Measurements from ENCODE around the gene SND1. TPM values are rescaled to one million over a fixed set of nuclear protein-coding genes. Genes with fewer than 3 reads are reported as not detected.

SND1 gene
- total RNA-seq, 1 experiment from 2014 or later: 274 TPM

GRCh38 chr7:127798023-127798422 lies 146.0 kb downstream of the SND1 start:
- no peak overlapping the region for H3K27ac Mint-ChIP-seq (ENCODE audit: unreplicated experiment)
- no peaks in the 10 kb centered on the region for H3K4me1 Mint-ChIP-seq (ENCODE audit: low read depth, unreplicated experiment)
- no peaks in the 10 kb centered on the region; the same call in 1 of the 2 replicates for H3K36me3 ChIP-seq (ENCODE audit: control insufficient read depth, insufficient read depth, low read length)
- no peak overlapping the region for H3K4me3 Mint-ChIP-seq (ENCODE audit: unreplicated experiment)
- ChIA-PET CTCF (no interaction called here), POLR2A (no interaction called here)
- DNase-seq: no peak
- TF ChIP-seq CTCF (IDR thresholded peaks at IDR 0.05; ENCODE audit: insufficient read depth in 1 of 2, low read depth in 1 of 2, low read length in 1 of 2, severe bottlenecking in 1 of 2, unreplicated experiment in 1 of 2): no peak
- H3K9me3 Mint-ChIP-seq (ENCODE audit: unreplicated experiment): no peaks in the 10 kb centered on the region
- no peaks in the 10 kb centered on the region for H3K27me3 ChIP-seq (replicated peaks; ENCODE audit: control insufficient read depth, insufficient read depth, low read length)
- no peaks in the 10 kb centered on the region for H3K9me3 ChIP-seq
- peaks cover 7% of the 10 kb centered on the region; the same call in 1 of the 2 replicates for H3K4me1 ChIP-seq
- intact Hi-C loops (cut with micrococcal nuclease; ENCODE audit: unreplicated experiment): no loop called here
- BruUV-seq (replicated peaks): no TSS peak
- peaks cover 27% of the 10 kb centered on the region for H3K36me3 Mint-ChIP-seq (ENCODE audit: insufficient read depth, unreplicated experiment)
- H3K27me3 Mint-ChIP-seq (ENCODE audit: insufficient read depth, unreplicated experiment): no peaks in the 10 kb centered on the region
- no peak overlapping the region for H3K4me3 ChIP-seq (ENCODE audit: low read depth, low read length)

GRCh38 chr7:127798769-127799372 lies 146.9 kb downstream of the SND1 start:
- BruUV-seq (replicated peaks): no TSS peak
- no peaks in the 10 kb centered on the region for H3K27me3 ChIP-seq (replicated peaks; ENCODE audit: control insufficient read depth, insufficient read depth, low read length)
- POLR2A ChIA-PET: no interaction called here
- TF ChIP-seq CTCF (IDR thresholded peaks at IDR 0.05; ENCODE audit: insufficient read depth in 1 of 2, low read depth in 1 of 2, low read length in 1 of 2, severe bottlenecking in 1 of 2, unreplicated experiment in 1 of 2): no peak
- Mint-ChIP-seq H3K4me3 (ENCODE audit: unreplicated experiment) (no peak overlapping the region), H3K36me3 (ENCODE audit: insufficient read depth, unreplicated experiment) (peaks cover 26% of the 10 kb centered on the region), H3K27me3 (ENCODE audit: insufficient read depth, unreplicated experiment) (no peaks in the 10 kb centered on the region), H3K9me3 (ENCODE audit: unreplicated experiment) (no peaks in the 10 kb centered on the region), H3K4me1 (ENCODE audit: low read depth, unreplicated experiment) (no peaks in the 10 kb centered on the region), H3K27ac (ENCODE audit: unreplicated experiment) (no peak overlapping the region)
- H3K4me1 ChIP-seq: peaks cover 7% of the 10 kb centered on the region; the same call in 1 of the 2 replicates
- H3K36me3 ChIP-seq (ENCODE audit: control insufficient read depth, insufficient read depth, low read length): no peaks in the 10 kb centered on the region; the same call in 1 of the 2 replicates
- no peak overlapping the region for H3K4me3 ChIP-seq (ENCODE audit: low read depth, low read length)
- no peak for DNase-seq
- CTCF ChIA-PET: interaction anchor here (0.6 kb wide), 1 partner anchor 54 kb away, joined by 3 read pairs; no protein-coding TSS in a partner anchor
- H3K9me3 ChIP-seq: no peaks in the 10 kb centered on the region
- intact Hi-C loops (cut with micrococcal nuclease; ENCODE audit: unreplicated experiment): no loop called here

- H3K27me3 ChIP-seq (replicated peaks; ENCODE audit: control insufficient read depth, insufficient read depth, low read length): no peaks in the 10 kb centered on the region
- H3K36me3 Mint-ChIP-seq (ENCODE audit: insufficient read depth, unreplicated experiment): peaks cover 21% of the 10 kb centered on the region
- intact Hi-C loops (cut with micrococcal nuclease; ENCODE audit: unreplicated experiment): no loop called here
- H3K9me3 Mint-ChIP-seq (ENCODE audit: unreplicated experiment): no peaks in the 10 kb centered on the region
- no peaks in the 10 kb centered on the region for H3K4me1 Mint-ChIP-seq (ENCODE audit: low read depth, unreplicated experiment)
- H3K4me1 ChIP-seq: peaks cover 7% of the 10 kb centered on the region; the same call in 1 of the 2 replicates
- no peaks in the 10 kb centered on the region for H3K9me3 ChIP-seq
- no peak for DNase-seq
- H3K4me3 Mint-ChIP-seq (ENCODE audit: unreplicated experiment): no peak overlapping the region
- H3K36me3 ChIP-seq (ENCODE audit: control insufficient read depth, insufficient read depth, low read length): no peaks in the 10 kb centered on the region; the same call in 1 of the 2 replicates
- CTCF ChIA-PET: no interaction called here
- no peak overlapping the region for H3K4me3 ChIP-seq (ENCODE audit: low read depth, low read length)
- POLR2A ChIA-PET: no interaction called here
- BruUV-seq (replicated peaks): no TSS peak
- no peak for TF ChIP-seq CTCF (IDR thresholded peaks at IDR 0.05; ENCODE audit: insufficient read depth in 1 of 2, low read depth in 1 of 2, low read length in 1 of 2, severe bottlenecking in 1 of 2, unreplicated experiment in 1 of 2)
- H3K27ac Mint-ChIP-seq (ENCODE audit: unreplicated experiment): no peak overlapping the region
- H3K27me3 Mint-ChIP-seq (ENCODE audit: insufficient read depth, unreplicated experiment): no peaks in the 10 kb centered on the region
These were observed 147.7 kb downstream of the SND1 start for GRCh38 chr7:127799535-127800305.
